GM12878 (cell line): ENCODE measurements around the gene ATL1.

ENCODE experiments used
- ATF7 ChIP-seq: fragments of 450-650 bp; IDR thresholded peaks from 2 replicates; pipeline ENCODE4 v1.6.1; 2016; ENCODE audit warnings: low read depth, mild to moderate bottlenecking
- EZH2 ChIP-seq: IDR thresholded peaks from 2 replicates; pipeline ENCODE4 v1.6.1; 2012; ENCODE audit warnings: low read depth, mild to moderate bottlenecking, control low read depth, inconsistent platforms, low read length, borderline replicate concordance; ENCODE audit not compliant: control insufficient read depth
- GABPA ChIP-seq: IDR thresholded peaks from 2 replicates; pipeline ENCODE4 v1.6.1; 2014; ENCODE audit warnings: antibody characterized with exemption, low read depth, mild to moderate bottlenecking, inconsistent platforms
- POLR2A ChIP-seq: IDR thresholded peaks from 2 replicates; pipeline ENCODE4 v1.6.1; 2011; ENCODE audit warnings: low read depth, mild to moderate bottlenecking, low read length
- RBBP5 ChIP-seq: fragments of 200-600 bp; sonication (generic); conservative IDR thresholded peaks from 2 replicates; pipeline ENCODE4 v1.6.1; 2016
- SUPT20H ChIP-seq: IDR thresholded peaks from 2 replicates; pipeline ENCODE4 v1.6.1; 2011; ENCODE audit warnings: low read depth, mild to moderate bottlenecking, low read length, moderate library complexity, borderline replicate concordance; ENCODE audit not compliant: control insufficient read depth
- TF ChIP-seq, protein P1 (sequence below), 3 experiments: IDR thresholded peaks in 2 of 3; conservative IDR thresholded peaks in 1 of 3; 2 replicates each; pipeline ENCODE4 v1.5.1; 2011; ENCODE audit warnings: low read depth in 3 of 3, low read length in 3 of 3, mild to moderate bottlenecking in 3 of 3, control low read depth in 2 of 3, moderate library complexity in 2 of 3, inconsistent platforms in 1 of 3, mixed read lengths in 1 of 3; ENCODE audit not compliant: control insufficient read depth in 2 of 3, insufficient read depth in 1 of 3; ENCODE audit errors: extremely low read depth in 1 of 3

GRCh38 chr14:50667684-50667995 is 107.7 kb downstream of the ATL1 start:
- TF ChIP-seq GABPA (no peak), ATF7 (no peak), SUPT20H (no peak), EZH2 (no peak), RBBP5 (no peak), POLR2A (no peak; the same call in 1 of the 2 replicates)
- TF ChIP-seq, protein P1, sequence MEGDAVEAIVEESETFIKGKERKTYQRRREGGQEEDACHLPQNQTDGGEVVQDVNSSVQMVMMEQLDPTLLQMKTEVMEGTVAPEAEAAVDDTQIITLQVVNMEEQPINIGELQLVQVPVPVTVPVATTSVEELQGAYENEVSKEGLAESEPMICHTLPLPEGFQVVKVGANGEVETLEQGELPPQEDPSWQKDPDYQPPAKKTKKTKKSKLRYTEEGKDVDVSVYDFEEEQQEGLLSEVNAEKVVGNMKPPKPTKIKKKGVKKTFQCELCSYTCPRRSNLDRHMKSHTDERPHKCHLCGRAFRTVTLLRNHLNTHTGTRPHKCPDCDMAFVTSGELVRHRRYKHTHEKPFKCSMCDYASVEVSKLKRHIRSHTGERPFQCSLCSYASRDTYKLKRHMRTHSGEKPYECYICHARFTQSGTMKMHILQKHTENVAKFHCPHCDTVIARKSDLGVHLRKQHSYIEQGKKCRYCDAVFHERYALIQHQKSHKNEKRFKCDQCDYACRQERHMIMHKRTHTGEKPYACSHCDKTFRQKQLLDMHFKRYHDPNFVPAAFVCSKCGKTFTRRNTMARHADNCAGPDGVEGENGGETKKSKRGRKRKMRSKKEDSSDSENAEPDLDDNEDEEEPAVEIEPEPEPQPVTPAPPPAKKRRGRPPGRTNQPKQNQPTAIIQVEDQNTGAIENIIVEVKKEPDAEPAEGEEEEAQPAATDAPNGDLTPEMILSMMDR (IDR thresholded peaks at IDR 0.05 in 2 of 3, conservative IDR thresholded peaks at IDR 0.05 in 1 of 3; ENCODE audit: control insufficient read depth in 2 of 3, extremely low read depth in 1 of 3, insufficient read depth in 1 of 3, low read depth in 3 of 3, low read length in 3 of 3), result no peak
